ENCODE measurements around the gene GRM7.

DNA sequence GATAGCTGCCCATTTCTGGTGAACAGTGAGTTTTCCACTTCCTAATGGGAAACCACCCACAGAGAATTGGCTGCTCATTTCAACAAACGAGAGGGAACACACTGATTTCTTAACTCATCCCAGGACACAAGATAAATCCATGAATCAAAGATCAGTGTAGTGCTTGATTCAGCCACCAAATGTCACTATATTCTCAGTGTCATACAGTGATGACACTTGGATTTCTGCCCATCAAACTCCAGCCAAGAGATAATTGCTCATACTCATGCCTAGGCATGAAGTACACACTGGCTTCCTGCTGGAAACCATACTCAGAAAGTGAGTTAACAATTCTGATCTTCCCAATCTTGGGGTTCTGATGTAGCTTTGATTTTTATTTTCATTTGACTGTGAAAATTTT is 35.4 kb upstream of the GRM7 start:
- TF ChIP-seq, protein P1, sequence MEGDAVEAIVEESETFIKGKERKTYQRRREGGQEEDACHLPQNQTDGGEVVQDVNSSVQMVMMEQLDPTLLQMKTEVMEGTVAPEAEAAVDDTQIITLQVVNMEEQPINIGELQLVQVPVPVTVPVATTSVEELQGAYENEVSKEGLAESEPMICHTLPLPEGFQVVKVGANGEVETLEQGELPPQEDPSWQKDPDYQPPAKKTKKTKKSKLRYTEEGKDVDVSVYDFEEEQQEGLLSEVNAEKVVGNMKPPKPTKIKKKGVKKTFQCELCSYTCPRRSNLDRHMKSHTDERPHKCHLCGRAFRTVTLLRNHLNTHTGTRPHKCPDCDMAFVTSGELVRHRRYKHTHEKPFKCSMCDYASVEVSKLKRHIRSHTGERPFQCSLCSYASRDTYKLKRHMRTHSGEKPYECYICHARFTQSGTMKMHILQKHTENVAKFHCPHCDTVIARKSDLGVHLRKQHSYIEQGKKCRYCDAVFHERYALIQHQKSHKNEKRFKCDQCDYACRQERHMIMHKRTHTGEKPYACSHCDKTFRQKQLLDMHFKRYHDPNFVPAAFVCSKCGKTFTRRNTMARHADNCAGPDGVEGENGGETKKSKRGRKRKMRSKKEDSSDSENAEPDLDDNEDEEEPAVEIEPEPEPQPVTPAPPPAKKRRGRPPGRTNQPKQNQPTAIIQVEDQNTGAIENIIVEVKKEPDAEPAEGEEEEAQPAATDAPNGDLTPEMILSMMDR (IDR thresholded peaks at IDR 0.05), result no peak
- no peak for TF ChIP-seq POLR2A (IDR thresholded peaks at IDR 0.05)
